Activated CD4-positive, alpha-beta T cell treated with anti-CD3 and anti-CD28 coated beads, Interleukin-2, amount 10 ng/mL, durations not matched to agents 24 days and 14 days (primary cell): ENCODE measurements around the gene LBH. TPM values are rescaled to one million over a fixed set of nuclear protein-coding genes. Genes with fewer than 3 reads are reported as not detected.

Experiments
- DNase-seq: peaks from one replicate; pipeline ENCODE4 v3.0.0; 2022
- H3K27ac Mint-ChIP-seq: one replicate; pipeline ENCODE4 v1.8.0; 2022; ENCODE audit warnings: mild to moderate bottlenecking, mixed read lengths
- H3K27me3 Mint-ChIP-seq: one replicate; pipeline ENCODE4 v1.8.0; 2022; ENCODE audit warnings: mixed read lengths
- H3K36me3 Mint-ChIP-seq: one replicate; pipeline ENCODE4 v1.8.0; 2022; ENCODE audit warnings: low read depth, mild to moderate bottlenecking, mixed read lengths
- H3K4me1 Mint-ChIP-seq: one replicate; pipeline ENCODE4 v1.8.0; 2021; ENCODE audit warnings: mixed read lengths
- H3K4me3 Mint-ChIP-seq: one replicate; pipeline ENCODE4 v1.8.0; 2022; ENCODE audit warnings: mild to moderate bottlenecking, moderate library complexity, mixed read lengths
- H3K9me3 Mint-ChIP-seq: one replicate; pipeline ENCODE4 v1.8.0; 2021; ENCODE audit warnings: mixed read lengths
- intact Hi-C: fragments of 100-400 bp; cut with micrococcal nuclease; formaldehyde crosslinking; loops from one replicate; pipeline ENCODE4 v1.15.1; 2023
- total RNA-seq: library from RNA; stranded (reverse); gene quantifications from 2 replicates; pipeline ENCODE4 v1.2.3, GENCODE V29; 2022

LBH gene
- total RNA-seq, 1 donor from 2014 or later, result 176 TPM

DNA sequence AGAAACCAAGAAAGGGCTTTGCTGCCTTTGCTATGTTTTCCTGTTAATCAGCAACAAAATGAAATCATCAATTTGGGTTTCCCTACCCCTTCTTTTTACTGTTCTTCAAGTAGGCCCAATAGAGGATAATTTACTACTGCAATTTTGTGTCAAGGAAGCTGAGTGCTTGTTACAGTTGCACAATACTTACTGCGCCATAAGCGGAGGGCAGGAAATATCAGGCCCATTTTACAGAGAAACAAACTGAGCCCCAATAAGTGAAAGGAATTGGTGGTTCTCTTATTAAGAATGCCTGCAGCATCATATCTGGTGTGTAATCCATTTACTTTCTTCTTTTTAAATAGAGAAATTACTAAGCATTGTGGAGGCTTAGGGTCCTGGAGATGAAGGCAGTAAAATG lies 9.3 kb upstream of the LBH start:
- H3K4me1 Mint-ChIP-seq, result peaks cover 51% of the 10 kb centered on the region
- no peak overlapping the region for H3K4me3 Mint-ChIP-seq
- DNase-seq, result no peak
- no peaks in the 10 kb centered on the region for H3K36me3 Mint-ChIP-seq
- no peaks in the 10 kb centered on the region for H3K9me3 Mint-ChIP-seq
- intact Hi-C loops, result no loop called here
- H3K27ac Mint-ChIP-seq, result peak overlapping the region; percentile 21
- H3K27me3 Mint-ChIP-seq, result no peaks in the 10 kb centered on the region

DNA sequence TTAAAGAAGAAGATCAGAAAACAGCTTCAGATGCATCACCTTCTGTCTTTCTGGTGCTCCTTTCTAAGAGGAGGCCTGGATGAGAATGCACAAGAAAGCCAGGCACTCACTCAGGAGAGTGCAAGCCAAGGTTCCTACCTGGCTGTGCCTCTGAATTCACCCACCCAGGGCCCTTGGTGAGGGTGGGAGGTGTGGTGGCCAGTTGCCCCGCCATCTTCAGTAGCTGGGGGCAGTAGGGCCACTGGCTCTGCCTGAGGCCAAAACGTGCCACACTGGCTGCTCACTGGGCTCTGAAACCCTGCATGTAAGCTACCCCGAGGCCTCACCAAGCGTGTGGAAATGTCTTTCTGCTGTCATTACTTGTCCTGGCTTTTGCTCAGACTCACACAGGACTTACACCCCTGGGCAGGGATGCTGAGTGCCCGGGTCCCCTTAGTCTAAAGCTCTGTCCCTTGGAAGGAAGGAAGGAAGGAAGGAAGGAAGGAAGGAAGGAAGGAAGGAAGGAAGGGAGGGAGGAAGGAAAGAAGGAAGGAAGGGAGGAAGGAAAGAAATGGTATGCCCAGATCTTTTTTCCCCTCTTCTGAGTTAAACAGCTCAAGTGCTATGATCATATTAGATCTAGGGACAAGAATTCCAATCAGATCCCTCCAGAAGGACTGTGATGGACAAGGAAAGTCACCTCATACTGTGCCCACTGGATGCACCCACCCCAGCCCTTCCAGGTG lies 8.5 kb upstream of the LBH start:
- no peaks in the 10 kb centered on the region for H3K36me3 Mint-ChIP-seq
- intact Hi-C loops, result no loop called here
- no peak for DNase-seq
- no peaks in the 10 kb centered on the region for H3K9me3 Mint-ChIP-seq
- peak overlapping the region; percentile 54 for H3K27ac Mint-ChIP-seq
- no peak overlapping the region for H3K4me3 Mint-ChIP-seq
- H3K27me3 Mint-ChIP-seq, result no peaks in the 10 kb centered on the region
- H3K4me1 Mint-ChIP-seq, result peaks cover 53% of the 10 kb centered on the region

DNA sequence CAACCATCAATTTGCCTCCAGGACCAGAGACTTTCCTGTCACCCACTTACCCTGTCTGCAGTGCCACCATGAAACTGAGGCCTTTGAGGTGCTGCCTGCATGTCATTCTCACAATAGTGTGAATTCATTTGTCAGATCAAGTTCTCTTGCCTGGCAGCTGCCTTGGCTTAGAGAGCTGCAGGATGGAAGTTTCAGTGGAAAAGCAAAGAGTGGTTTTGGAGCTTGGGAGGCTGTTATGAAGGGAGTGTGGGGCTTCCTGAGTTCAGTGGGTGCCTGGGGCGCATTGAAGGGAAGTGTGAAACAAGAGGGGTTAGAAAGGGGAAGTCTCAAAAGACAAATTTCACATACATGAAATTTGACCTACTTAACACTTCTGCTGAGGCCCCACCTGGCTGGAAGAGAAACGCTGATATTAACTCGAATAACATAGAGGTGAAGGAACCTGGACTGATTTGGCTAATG lies 7.9 kb upstream of the LBH start:
- intact Hi-C loops, result no loop called here
- no peaks in the 10 kb centered on the region for H3K27me3 Mint-ChIP-seq
- no peaks in the 10 kb centered on the region for H3K9me3 Mint-ChIP-seq
- peak overlapping the region; percentile 49 for H3K27ac Mint-ChIP-seq
- peak overlapping the region; percentile 8 for H3K4me3 Mint-ChIP-seq
- peaks cover 57% of the 10 kb centered on the region for H3K4me1 Mint-ChIP-seq
- peak; percentile 64 for DNase-seq
- H3K36me3 Mint-ChIP-seq, result no peaks in the 10 kb centered on the region

DNA sequence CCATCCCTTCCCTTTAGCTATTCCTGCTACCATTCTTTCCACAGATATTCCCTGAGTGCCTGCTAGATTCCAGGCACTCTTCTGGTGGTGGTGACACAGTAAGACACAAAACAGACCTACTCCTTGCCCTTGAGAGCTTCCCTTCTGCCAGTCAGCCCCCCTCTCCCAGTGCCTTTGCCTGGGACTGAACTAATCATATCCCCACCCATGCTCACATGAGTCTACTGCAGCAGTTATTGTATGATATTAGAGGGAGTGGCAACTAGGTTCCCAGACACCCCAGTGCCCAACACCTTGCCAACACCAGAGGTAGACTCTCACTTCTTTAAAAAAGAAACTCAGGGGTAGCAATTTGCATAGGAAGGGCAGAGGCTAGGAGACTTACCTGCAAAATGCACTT lies 7.2 kb upstream of the LBH start:
- Mint-ChIP-seq H3K4me3 (peak overlapping the region; percentile 7), H3K36me3 (no peaks in the 10 kb centered on the region)
- no peak for DNase-seq

DNA sequence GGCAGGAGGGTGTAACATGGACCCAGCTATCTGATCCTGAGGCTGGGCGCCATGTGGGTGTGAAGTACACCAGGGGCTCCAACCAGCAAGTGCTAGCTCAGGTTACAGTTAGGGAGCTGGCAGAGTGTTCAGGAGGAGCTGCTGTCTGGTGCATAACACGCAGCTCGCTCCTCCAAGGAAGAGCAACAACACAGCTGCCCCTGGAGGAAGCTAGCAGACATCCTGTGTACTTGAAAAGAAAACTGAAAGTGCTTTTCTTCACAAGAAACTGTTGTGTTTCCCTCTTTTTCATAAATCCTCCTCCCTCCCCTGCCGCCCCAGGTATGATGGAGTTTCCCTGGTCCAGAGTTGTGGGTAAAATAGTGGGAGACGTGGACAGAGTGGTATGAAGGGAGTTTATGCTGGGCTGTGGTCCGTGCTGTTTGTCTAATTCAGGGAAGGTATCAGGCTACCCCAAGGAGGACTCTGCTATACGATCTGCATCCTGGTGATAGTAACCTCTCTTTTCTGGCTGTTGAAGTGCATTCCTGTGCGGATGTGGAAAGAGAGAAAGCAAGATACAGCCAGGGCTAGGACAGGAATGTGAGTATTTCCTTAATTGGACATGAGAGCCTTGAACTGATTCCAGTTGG lies 6.1 kb upstream of the LBH start:
- Mint-ChIP-seq H3K27ac (peak overlapping the region; percentile 98), H3K4me1 (peaks cover 63% of the 10 kb centered on the region), H3K9me3 (no peaks in the 10 kb centered on the region)

More for the DNA sequence above, 7.2 kb upstream of the LBH start:
- H3K4me1 Mint-ChIP-seq, result peaks cover 60% of the 10 kb centered on the region
- peak overlapping the region; percentile 9 for H3K27ac Mint-ChIP-seq
- H3K9me3 Mint-ChIP-seq, result no peaks in the 10 kb centered on the region
- intact Hi-C loops, result no loop called here
- H3K27me3 Mint-ChIP-seq, result no peaks in the 10 kb centered on the region

DNA sequence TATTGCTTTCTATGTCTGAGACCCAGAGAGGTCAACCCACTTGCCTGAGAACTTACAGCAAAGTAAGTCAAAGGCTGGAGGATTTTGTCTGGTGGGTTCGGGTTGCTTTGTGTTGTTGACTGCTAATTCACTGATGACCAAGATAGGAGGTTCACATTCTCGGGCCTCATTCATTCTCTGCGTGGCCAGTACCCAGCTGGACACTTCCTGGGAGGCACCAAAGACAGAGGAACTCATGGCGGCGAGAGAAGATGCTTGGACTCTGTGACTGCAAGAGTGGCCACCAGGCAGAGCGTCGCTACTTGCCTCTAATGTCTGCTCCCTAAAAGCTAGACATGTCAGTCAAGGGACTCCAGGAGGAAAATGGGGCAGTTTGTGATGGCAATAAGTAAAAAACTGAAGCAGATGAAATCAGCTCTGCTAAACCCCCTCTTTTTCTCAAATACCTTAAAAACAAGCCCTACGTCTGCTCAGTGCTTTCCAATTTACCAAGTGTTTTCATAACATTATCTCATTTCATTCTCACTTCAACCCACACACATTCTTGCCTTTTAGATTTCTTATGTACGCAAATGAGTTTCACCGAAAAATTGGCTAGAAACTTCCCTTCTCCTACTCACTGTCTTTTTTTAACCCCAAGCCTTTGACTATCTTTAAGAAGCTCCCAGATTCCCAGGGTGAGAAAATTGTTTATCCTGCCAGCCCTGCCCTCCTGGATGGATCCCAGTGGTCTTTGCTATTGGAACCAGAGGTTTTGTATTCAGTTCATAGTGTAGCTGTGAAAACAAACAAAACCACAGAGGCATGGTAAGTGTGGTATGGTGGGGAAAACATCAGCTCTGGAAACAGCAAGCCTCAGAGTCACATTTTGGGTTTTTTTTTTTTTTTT lies 4.9 kb upstream of the LBH start:
- H3K36me3 Mint-ChIP-seq, result no peaks in the 10 kb centered on the region

More for the DNA sequence above, 6.1 kb upstream of the LBH start:
- peak overlapping the region; percentile 89 for H3K4me3 Mint-ChIP-seq
- no peaks in the 10 kb centered on the region for H3K27me3 Mint-ChIP-seq
- intact Hi-C loops, result loop anchor here (1.0 to 5.0 kb wide), 2 partner anchors 17 to 1097 kb away; no protein-coding TSS in a partner anchor
- H3K36me3 Mint-ChIP-seq, result no peaks in the 10 kb centered on the region
- DNase-seq, result peak; percentile 88

DNA sequence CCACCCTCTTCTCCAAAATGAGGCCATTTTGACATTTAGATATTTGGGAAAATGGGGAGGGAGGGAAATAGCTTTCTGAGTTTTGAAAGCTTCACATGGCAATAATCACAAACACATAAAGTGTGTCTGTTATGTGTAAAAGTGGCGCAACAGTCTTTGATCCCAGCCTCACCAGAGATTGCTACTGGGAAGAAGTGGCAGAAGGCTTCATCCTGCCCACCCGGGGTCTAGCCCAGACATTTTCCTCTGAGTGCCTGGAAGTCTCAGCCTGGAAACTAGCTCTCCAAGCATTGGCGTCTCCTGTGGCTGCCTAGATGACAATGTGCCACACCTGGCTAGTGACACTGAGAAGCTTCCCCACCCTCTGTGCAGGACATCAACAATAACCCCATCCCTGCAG lies 1.7 kb upstream of the LBH start:
- intact Hi-C loops, result loop anchor here (5.0 kb wide), 1 partner anchor 1093 kb away; no protein-coding TSS in a partner anchor
- H3K36me3 Mint-ChIP-seq, result peaks cover 19% of the 10 kb centered on the region

More for the DNA sequence above, 4.9 kb upstream of the LBH start:
- Mint-ChIP-seq H3K4me3 (peak overlapping the region; percentile 89), H3K9me3 (no peaks in the 10 kb centered on the region), H3K27me3 (no peaks in the 10 kb centered on the region), H3K4me1 (peaks cover 69% of the 10 kb centered on the region), H3K27ac (peak overlapping the region; percentile 98)
- intact Hi-C loops, result loop anchor here (1.0 to 5.0 kb wide), 8 partner anchors 8 to 1096 kb away; no protein-coding TSS in a partner anchor
- peak; percentile 78 for DNase-seq

DNA sequence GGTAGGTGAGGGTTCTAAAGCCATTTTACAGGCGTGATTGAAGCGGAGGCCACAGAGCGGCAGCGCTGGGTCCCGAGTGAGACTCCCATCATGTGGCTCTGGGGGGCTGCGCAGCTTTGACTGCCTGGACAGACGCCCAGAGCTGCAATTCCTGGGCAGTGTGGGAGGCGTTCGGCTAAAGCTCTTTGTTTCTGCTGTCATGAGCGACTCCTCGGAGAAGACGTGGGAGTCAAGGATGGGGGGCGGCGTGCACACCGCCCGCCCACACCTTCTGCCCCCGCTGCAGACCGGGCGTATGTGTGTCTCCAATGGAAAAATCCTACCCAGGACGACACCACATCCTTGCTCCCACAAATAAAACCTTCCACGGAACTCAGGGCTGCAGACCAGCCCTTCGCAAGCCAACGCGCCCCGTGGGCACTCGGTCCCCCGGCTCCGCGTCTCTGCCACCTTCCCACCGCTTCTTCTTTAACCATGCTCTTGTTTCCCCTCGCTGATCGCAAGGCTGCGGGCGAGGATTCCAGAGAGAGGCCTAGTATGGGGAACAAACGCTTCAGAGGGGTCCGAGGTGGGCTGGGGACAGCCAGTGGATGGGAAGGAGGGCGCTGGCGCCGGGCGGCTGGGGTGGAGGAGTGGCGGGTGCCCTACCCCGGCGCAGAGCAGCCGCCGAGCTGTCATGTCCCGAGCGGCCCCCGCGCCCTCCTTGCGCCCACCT lies 680 bp upstream of the LBH start:
- no peaks in the 10 kb centered on the region for H3K9me3 Mint-ChIP-seq
- H3K27me3 Mint-ChIP-seq, result no peaks in the 10 kb centered on the region
- H3K27ac Mint-ChIP-seq, result peak overlapping the region; percentile 88
- intact Hi-C loops, result loop anchor here (1.0 kb wide), 3 partner anchors 22 to 192 kb away; no protein-coding TSS in a partner anchor
- H3K4me1 Mint-ChIP-seq, result peaks cover 57% of the 10 kb centered on the region
- H3K4me3 Mint-ChIP-seq, result peak overlapping the region; percentile 84
- DNase-seq, result no peak
- H3K36me3 Mint-ChIP-seq, result peaks cover 28% of the 10 kb centered on the region

More for the DNA sequence above, 1.7 kb upstream of the LBH start:
- H3K27ac Mint-ChIP-seq, result no peak overlapping the region
- no peaks in the 10 kb centered on the region for H3K9me3 Mint-ChIP-seq
- no peaks in the 10 kb centered on the region for H3K27me3 Mint-ChIP-seq
- peaks cover 59% of the 10 kb centered on the region for H3K4me1 Mint-ChIP-seq
- H3K4me3 Mint-ChIP-seq, result peak overlapping the region; percentile 5
- DNase-seq, result no peak

DNA sequence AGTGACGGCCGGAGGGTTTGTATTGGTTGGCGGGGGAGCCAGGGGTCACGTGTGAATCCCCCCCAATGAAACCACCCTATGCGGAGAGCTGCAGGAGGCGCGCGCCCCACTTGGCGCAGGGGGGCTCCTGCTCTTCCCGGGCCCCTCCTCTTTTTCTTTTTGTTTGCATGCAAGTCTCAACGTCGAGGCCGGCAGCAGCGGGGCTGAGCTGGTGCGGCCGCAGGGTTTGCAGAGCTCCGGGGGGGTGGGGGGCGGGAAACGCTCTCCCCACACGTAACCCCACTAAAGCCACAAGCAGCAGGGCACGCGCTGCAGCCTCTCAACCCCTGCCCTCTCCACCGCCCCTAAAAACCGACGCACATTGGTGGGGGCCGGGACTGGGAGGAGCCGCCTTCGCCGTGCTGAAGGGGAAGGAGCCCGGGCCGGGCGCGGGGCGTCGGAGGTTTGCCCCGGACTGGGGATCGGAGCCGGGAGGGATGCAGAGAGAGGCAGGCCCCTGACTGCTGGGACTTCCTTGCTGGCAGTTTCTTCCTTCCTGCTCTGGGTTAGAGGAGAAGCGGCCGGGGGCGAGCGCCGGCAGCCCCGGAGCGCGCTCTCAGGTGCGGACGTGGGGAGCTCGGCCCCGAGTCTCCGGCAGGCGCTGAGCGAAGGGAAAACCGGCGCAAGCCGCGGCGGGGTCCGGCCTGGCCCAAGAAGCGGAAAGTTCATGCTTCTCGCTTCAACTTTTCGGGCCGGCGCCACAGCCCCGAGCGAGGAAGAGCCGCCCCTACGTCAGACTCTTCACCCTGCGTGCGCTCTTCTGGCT lies 864 bp downstream of the LBH start:
- Mint-ChIP-seq H3K4me3 (peak overlapping the region; percentile 84), H3K36me3 (peaks cover 44% of the 10 kb centered on the region), H3K9me3 (no peaks in the 10 kb centered on the region), H3K4me1 (peaks cover 57% of the 10 kb centered on the region), H3K27ac (peak overlapping the region; percentile 89), H3K27me3 (no peaks in the 10 kb centered on the region)
- peak; percentile 93 for DNase-seq
- intact Hi-C loops, result loop anchor here (1.0 kb wide), 3 partner anchors 24 to 190 kb away; no protein-coding TSS in a partner anchor

DNA sequence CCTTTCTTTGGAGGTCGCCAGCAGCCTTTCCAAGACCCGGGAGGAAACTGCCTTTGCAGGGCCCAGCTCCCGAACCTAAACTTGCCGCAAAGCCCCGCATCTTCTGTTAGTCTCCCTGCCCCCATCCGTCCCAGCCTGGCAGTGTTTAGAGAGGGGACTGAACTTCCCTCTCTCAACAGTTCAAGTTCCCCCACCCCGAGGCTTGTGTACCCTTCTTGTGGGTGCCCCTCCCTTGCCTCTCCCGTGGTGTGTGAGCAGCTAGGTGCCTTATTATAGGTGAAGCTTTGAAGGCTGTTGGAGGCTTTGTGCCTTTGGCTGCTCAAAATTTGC lies 1.4 kb downstream of the LBH start:
- H3K4me1 Mint-ChIP-seq, result peaks cover 57% of the 10 kb centered on the region
- intact Hi-C loops, result no loop called here
- H3K27me3 Mint-ChIP-seq, result no peaks in the 10 kb centered on the region
- H3K9me3 Mint-ChIP-seq, result no peaks in the 10 kb centered on the region
- H3K27ac Mint-ChIP-seq, result peak overlapping the region; percentile 89
- peaks cover 50% of the 10 kb centered on the region for H3K36me3 Mint-ChIP-seq
- H3K4me3 Mint-ChIP-seq, result peak overlapping the region; percentile 84
- peak; percentile 80 for DNase-seq

DNA sequence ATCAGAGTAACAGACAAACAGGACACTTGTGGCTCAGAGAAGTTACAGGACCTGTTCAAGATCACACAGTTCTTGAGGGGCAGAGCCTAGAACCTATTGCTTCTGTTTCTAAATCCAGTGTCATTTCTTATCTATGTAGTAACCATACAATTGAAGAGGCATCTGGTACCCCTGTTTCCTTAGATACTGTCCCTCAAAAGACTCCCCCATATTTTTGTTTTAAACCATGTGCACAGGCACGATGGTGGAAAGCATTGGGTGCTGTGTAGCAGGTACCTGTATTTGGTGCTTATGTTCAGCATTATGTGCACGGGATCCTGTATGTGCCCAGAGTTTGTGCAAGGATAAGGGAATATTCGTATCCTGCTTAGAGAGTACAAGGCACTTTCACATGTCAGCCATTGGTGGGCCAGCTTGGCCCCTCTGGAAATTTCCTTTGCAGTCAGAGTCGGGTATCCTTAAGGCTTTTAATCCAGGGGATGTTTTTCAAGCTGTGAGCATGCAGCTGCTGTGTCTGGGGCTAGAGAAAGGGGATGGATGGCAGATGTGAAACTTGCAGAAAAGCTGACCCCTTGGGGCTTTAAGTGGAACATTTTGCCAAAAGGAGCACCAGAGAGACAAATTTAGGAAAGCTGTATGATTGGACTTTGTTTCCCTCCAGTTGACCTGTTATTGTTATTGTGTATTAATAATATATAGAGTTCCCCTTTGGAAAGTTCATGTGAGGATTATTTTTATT lies 2.1 kb downstream of the LBH start:
- intact Hi-C loops, result loop anchor here (1.0 to 2.0 kb wide), 5 partner anchors 7 to 213 kb away; partner anchors contain the start of gene LCLAT1
- peak; percentile 69 for DNase-seq
- Mint-ChIP-seq H3K4me3 (peak overlapping the region; percentile 84), H3K27me3 (no peaks in the 10 kb centered on the region), H3K36me3 (peaks cover 55% of the 10 kb centered on the region), H3K27ac (peak overlapping the region; percentile 89), H3K4me1 (peaks cover 58% of the 10 kb centered on the region), H3K9me3 (no peaks in the 10 kb centered on the region)
